Measurements from ENCODE around the gene PPT1. TPM values are rescaled to one million over a fixed set of nuclear protein-coding genes. Genes with fewer than 3 reads are reported as not detected.

PPT1 gene
- total RNA-seq, 2 donors from 2014 or later, result 68.5 to 89.8 TPM

- DNase-seq (ENCODE audit: low spot score) (no peak), ATAC-seq (ENCODE audit: insufficient number of reproducible peaks, low FRiP score, low read depth) (no peak)
- H3K9me3 ChIP-seq, result no peaks in the 10 kb centered on the region
- H3K27ac ChIP-seq, result peak overlapping the region; percentile 59 to 61
- H3K27me3 ChIP-seq (replicated peaks; ENCODE audit: insufficient read depth), result no peaks in the 10 kb centered on the region
- TF ChIP-seq, protein P1, sequence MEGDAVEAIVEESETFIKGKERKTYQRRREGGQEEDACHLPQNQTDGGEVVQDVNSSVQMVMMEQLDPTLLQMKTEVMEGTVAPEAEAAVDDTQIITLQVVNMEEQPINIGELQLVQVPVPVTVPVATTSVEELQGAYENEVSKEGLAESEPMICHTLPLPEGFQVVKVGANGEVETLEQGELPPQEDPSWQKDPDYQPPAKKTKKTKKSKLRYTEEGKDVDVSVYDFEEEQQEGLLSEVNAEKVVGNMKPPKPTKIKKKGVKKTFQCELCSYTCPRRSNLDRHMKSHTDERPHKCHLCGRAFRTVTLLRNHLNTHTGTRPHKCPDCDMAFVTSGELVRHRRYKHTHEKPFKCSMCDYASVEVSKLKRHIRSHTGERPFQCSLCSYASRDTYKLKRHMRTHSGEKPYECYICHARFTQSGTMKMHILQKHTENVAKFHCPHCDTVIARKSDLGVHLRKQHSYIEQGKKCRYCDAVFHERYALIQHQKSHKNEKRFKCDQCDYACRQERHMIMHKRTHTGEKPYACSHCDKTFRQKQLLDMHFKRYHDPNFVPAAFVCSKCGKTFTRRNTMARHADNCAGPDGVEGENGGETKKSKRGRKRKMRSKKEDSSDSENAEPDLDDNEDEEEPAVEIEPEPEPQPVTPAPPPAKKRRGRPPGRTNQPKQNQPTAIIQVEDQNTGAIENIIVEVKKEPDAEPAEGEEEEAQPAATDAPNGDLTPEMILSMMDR (IDR thresholded peaks at IDR 0.05), result no peak
- H3K4me3 ChIP-seq, result no peak overlapping the region
- H3K4me1 ChIP-seq (ENCODE audit: control insufficient read depth in 1 of 2, low read depth in 2 of 2), result peaks cover 74 to 98% of the 10 kb centered on the region in 2 donors
- H3K36me3 ChIP-seq, result no peaks in the 10 kb centered on the region
Observed at GRCh38 chr1:40047276-40047675, 49.8 kb downstream of the PPT1 start.

- Histone ChIP-seq H3K9me3 (no peaks in the 10 kb centered on the region), H3K36me3 (no peaks in the 10 kb centered on the region), H3K27ac (peak overlapping the region in 1 of 2 donors; percentile 44), H3K27me3 (replicated peaks; ENCODE audit: insufficient read depth) (no peaks in the 10 kb centered on the region), H3K4me1 (ENCODE audit: control insufficient read depth in 1 of 2, low read depth in 2 of 2) (peaks cover 67 to 92% of the 10 kb centered on the region in 2 donors), H3K4me3 (no peak overlapping the region)
- ATAC-seq (ENCODE audit: insufficient number of reproducible peaks, low FRiP score, low read depth) (no peak), DNase-seq (ENCODE audit: low spot score) (no peak)
- TF ChIP-seq, protein P1 (IDR thresholded peaks at IDR 0.05), result no peak
Observed at GRCh38 chr1:40045766-40046165, 51.3 kb downstream of the PPT1 start.

- DNase-seq (ENCODE audit: low spot score) (no peak), ATAC-seq (ENCODE audit: insufficient number of reproducible peaks, low FRiP score, low read depth) (no peak)
- no peaks in the 10 kb centered on the region for H3K27me3 ChIP-seq (replicated peaks; ENCODE audit: insufficient read depth)
- H3K4me1 ChIP-seq (ENCODE audit: control insufficient read depth in 1 of 2, low read depth in 2 of 2), result peaks cover 63 to 86% of the 10 kb centered on the region in 2 donors
- TF ChIP-seq, protein P1 (IDR thresholded peaks at IDR 0.05), result no peak
- H3K36me3 ChIP-seq, result no peaks in the 10 kb centered on the region
- peak overlapping the region in 1 of 2 donors; percentile 44 for H3K27ac ChIP-seq
- no peaks in the 10 kb centered on the region for H3K9me3 ChIP-seq
- no peak overlapping the region for H3K4me3 ChIP-seq
Observed at GRCh38 chr1:40045182-40045581, 51.9 kb downstream of the PPT1 start.

- H3K4me1 ChIP-seq (ENCODE audit: control insufficient read depth in 1 of 2, low read depth in 2 of 2), result peaks cover 56 to 83% of the 10 kb centered on the region in 2 donors
- H3K27me3 ChIP-seq (replicated peaks; ENCODE audit: insufficient read depth), result no peaks in the 10 kb centered on the region
- H3K4me3 ChIP-seq, result peak overlapping the region; percentile 89
- no peaks in the 10 kb centered on the region for H3K36me3 ChIP-seq
- ATAC-seq (ENCODE audit: insufficient number of reproducible peaks, low FRiP score, low read depth), result no peak
- TF ChIP-seq, protein P1 (IDR thresholded peaks at IDR 0.05), result no peak
- H3K9me3 ChIP-seq, result no peaks in the 10 kb centered on the region
- no peak overlapping the region for H3K27ac ChIP-seq
- DNase-seq (ENCODE audit: low spot score), result no peak
Observed at GRCh38 chr1:40044110-40044509, 52.9 kb downstream of the PPT1 start.

DNA sequence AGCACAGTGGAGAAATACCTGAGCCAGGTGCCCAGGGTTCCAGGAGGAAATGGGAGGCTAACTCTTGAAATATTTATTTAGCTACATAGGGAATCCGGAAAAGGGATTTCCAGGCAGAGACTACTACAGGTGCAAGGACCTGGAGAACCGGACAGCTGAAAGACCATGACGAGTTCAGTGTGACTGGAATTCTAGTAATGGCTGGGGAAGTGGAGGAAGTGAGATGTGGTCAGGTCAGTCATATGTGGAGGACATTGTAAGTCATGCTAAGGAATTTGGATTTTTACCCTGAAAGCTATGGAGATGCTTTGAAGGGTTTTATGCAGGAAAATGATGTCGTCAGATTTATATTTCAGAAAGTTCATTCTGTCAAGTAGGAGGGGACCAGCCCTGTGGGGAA lies 54.7 kb downstream of the PPT1 start:
- DNase-seq (ENCODE audit: low spot score) (no peak), ATAC-seq (ENCODE audit: insufficient number of reproducible peaks, low FRiP score, low read depth) (no peak)
- no peaks in the 10 kb centered on the region for H3K27me3 ChIP-seq (replicated peaks; ENCODE audit: insufficient read depth)
- H3K4me1 ChIP-seq (ENCODE audit: control insufficient read depth in 1 of 2, low read depth in 2 of 2), result peaks cover 49 to 84% of the 10 kb centered on the region in 2 donors
- TF ChIP-seq, protein P1 (IDR thresholded peaks at IDR 0.05), result no peak
- no peaks in the 10 kb centered on the region for H3K9me3 ChIP-seq
- peak overlapping the region; percentile 93 to 98 for H3K27ac ChIP-seq
- peak overlapping the region; percentile 89 for H3K4me3 ChIP-seq
- H3K36me3 ChIP-seq, result no peaks in the 10 kb centered on the region

All from thoracic aorta (tissue), 2 donors.